Fibroblast of lung (primary cell): ENCODE measurements around the gene RFFL. TPM values are rescaled to one million over a fixed set of nuclear protein-coding genes. Genes with fewer than 3 reads are reported as not detected.
A peak's percentile ranks its signal among the peaks of the same experiment; 100 is the strongest.

Source experiments
- DNase-seq, 2 donors: peaks; one replicate each; pipeline versions ENCODE4 v3.0.0 to v3.0.0-alpha.2; 2010; ENCODE audit warnings: low read depth in 2 of 2
- H2AFZ ChIP-seq: 2 replicates; pipeline ENCODE4 v1.5.1; 2012; ENCODE audit warnings: low read length, control low read depth, inconsistent platforms
- H3K27ac ChIP-seq: 2 replicates; pipeline ENCODE4 v1.5.1; 2011; ENCODE audit warnings: low read length, control low read depth; ENCODE audit not compliant: insufficient read depth
- H3K27me3 ChIP-seq: 2 replicates; pipeline ENCODE4 v1.5.1; 2011; ENCODE audit warnings: mild to moderate bottlenecking, low read length; ENCODE audit not compliant: control insufficient read depth, insufficient read depth
- H3K36me3 ChIP-seq: 2 replicates; pipeline ENCODE4 v1.5.1; 2011; ENCODE audit warnings: low read length; ENCODE audit not compliant: control insufficient read depth, insufficient read depth
- H3K4me1 ChIP-seq: 2 replicates; pipeline ENCODE4 v1.5.1; 2011; ENCODE audit warnings: low read length; ENCODE audit not compliant: control insufficient read depth, insufficient read depth; ENCODE audit errors: extremely low read depth
- H3K4me2 ChIP-seq: 2 replicates; pipeline ENCODE4 v1.5.1; 2011; ENCODE audit warnings: low read length, control low read depth; ENCODE audit not compliant: insufficient read depth; ENCODE audit errors: extremely low read depth
- H3K4me3 ChIP-seq, 4 experiments: fragments of 200-600 bp in 1 of 4; sonication (generic) in 1 of 4; replicated peaks in 1 of 4; 2 replicates each; pipeline ENCODE4 v1.5.1; 2011 to 2016; ENCODE audit warnings: low read length in 4 of 4, low read depth in 3 of 4, mild to moderate bottlenecking in 3 of 4, control low read depth in 2 of 4, inconsistent platforms in 1 of 4, mixed read lengths in 1 of 4; ENCODE audit not compliant: insufficient read depth in 1 of 4; ENCODE audit errors: control extremely low read depth in 1 of 4
- H3K79me2 ChIP-seq: 2 replicates; pipeline ENCODE4 v1.5.1; 2012; ENCODE audit warnings: mild to moderate bottlenecking, low read length, inconsistent platforms; ENCODE audit not compliant: control insufficient read depth, insufficient read depth
- H3K9ac ChIP-seq: 2 replicates; pipeline ENCODE4 v1.5.1; 2011; ENCODE audit warnings: mild to moderate bottlenecking, low read length, control low read depth; ENCODE audit not compliant: insufficient read depth
- H3K9me3 ChIP-seq: 2 replicates; pipeline ENCODE4 v1.5.1; 2012; ENCODE audit warnings: low read depth, low read length; ENCODE audit not compliant: control insufficient read depth, insufficient read depth
- H4K20me1 ChIP-seq: 2 replicates; pipeline ENCODE4 v1.5.1; 2011; ENCODE audit warnings: low read length; ENCODE audit not compliant: control insufficient read depth, insufficient read depth; ENCODE audit errors: extremely low read depth
- EZH2 ChIP-seq: IDR thresholded peaks from 2 replicates; pipeline ENCODE4 v1.5.1; 2012; ENCODE audit warnings: low read length, control low read depth, mild to moderate bottlenecking; ENCODE audit errors: missing control alignments
- polyA plus RNA-seq, 2 donors: library from polyadenylated mRNA; depleted of rRNA in 1 of 2; stranded (reverse) in 1 of 2; unstranded in 1 of 2; fragments of >200 nt; gene quantifications; 2 replicates each; pipeline ENCODE4 v1.2.1, GENCODE V29; 2011 to 2012; ENCODE audit warnings: missing spikeins in 1 of 2
- total RNA-seq: library from RNA; depleted of rRNA; stranded (reverse); fragments of >200 nt; gene quantifications from 2 replicates; pipeline ENCODE4 v1.2.1, GENCODE V29; 2014
- TF ChIP-seq, protein P1 (sequence below), 2 donors: IDR thresholded peaks in 1 of 2; conservative IDR thresholded peaks in 1 of 2; 1 replicate in 1 of 2; 2 replicates in 1 of 2; pipeline ENCODE4 v1.5.1; 2011 to 2012; ENCODE audit warnings: low read length in 2 of 2, control low read depth in 1 of 2, inconsistent platforms in 1 of 2, low read depth in 1 of 2, mild to moderate bottlenecking in 1 of 2

The RFFL gene
- total and polyA plus RNA-seq, 2 donors (not counting 1 experiment from before 2014, with no cell fraction given): 10.1 to 15.9 TPM

DNA sequence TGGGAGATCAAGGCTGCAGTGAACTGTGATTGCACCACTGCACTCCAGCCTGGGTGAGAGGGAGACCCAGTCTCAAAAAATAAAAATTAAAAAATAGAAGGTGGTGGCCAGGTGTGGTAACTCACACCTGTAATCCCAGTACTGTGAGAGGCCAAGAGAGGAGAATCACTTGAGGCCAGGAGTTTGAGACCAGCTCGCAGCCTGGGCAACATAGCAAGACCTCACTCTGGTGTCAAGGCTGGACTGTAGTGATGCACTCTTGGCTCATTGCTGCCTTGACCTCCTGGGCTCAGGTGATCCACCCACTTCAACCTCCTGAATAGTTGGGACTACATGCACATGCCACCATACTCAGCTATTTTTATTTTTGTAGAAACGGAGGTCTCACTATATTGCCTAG is 13.3 kb downstream of the RFFL start:
- H3K4me1 ChIP-seq: peaks cover 7% of the 10 kb centered on the region
- H3K36me3 ChIP-seq: no peaks in the 10 kb centered on the region
- peaks cover 18% of the 10 kb centered on the region for H3K79me2 ChIP-seq
- no peak overlapping the region for H3K4me3 ChIP-seq
- H3K9me3 ChIP-seq: no peaks in the 10 kb centered on the region
- no peaks in the 10 kb centered on the region for H4K20me1 ChIP-seq
- no peak overlapping the region for H3K27ac ChIP-seq
- no peak overlapping the region for H3K4me2 ChIP-seq
- H3K27me3 ChIP-seq: no peaks in the 10 kb centered on the region
- no peak for DNase-seq
- TF ChIP-seq EZH2: no peak
- TF ChIP-seq, protein P1, sequence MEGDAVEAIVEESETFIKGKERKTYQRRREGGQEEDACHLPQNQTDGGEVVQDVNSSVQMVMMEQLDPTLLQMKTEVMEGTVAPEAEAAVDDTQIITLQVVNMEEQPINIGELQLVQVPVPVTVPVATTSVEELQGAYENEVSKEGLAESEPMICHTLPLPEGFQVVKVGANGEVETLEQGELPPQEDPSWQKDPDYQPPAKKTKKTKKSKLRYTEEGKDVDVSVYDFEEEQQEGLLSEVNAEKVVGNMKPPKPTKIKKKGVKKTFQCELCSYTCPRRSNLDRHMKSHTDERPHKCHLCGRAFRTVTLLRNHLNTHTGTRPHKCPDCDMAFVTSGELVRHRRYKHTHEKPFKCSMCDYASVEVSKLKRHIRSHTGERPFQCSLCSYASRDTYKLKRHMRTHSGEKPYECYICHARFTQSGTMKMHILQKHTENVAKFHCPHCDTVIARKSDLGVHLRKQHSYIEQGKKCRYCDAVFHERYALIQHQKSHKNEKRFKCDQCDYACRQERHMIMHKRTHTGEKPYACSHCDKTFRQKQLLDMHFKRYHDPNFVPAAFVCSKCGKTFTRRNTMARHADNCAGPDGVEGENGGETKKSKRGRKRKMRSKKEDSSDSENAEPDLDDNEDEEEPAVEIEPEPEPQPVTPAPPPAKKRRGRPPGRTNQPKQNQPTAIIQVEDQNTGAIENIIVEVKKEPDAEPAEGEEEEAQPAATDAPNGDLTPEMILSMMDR (conservative IDR thresholded peaks at IDR 0.05 in 1 of 2, IDR thresholded peaks at IDR 0.05 in 1 of 2; ENCODE audit: low read depth in 1 of 2, low read length in 2 of 2): no peak
- H2AFZ ChIP-seq: no peak overlapping the region
- no peak overlapping the region for H3K9ac ChIP-seq

DNA sequence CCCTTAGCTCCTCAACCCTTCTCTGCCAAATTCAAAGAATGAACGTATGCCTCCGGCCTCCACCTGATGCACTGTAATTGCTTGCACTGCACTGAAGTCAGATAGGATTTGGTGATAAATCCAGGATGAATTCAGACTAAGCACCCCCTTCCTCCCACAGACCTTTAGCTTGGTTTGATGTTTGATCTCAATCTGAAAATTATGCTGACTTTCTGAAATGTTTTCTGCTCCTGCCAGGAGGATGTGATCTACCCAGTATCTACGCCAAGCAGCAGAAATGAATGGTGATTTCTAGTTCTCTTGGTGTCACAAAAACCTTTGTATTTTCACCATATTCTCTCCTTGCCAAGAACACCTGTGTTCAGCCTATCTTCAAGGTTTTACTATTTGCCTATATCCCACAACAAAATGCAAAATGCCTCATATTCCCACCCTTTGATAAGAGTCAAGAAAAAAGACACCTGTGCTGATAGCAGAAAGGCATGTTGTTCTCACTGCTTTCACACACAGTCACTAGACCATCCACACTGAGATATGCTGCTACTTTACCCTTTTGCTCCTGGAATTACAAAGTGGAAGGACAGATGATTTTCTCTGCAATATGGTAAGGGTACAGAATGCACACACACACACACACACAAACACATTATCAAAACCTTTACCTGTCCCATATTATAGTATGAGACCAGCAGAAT is 14.7 kb downstream of the RFFL start:
- Histone ChIP-seq H3K36me3 (no peaks in the 10 kb centered on the region), H3K4me2 (no peak overlapping the region), H3K4me1 (peaks cover 7% of the 10 kb centered on the region), H3K27ac (no peak overlapping the region), H3K4me3 (no peak overlapping the region), H3K79me2 (peaks cover 18% of the 10 kb centered on the region), H2AFZ (no peak overlapping the region), H3K9ac (no peak overlapping the region), H4K20me1 (no peaks in the 10 kb centered on the region), H3K27me3 (no peaks in the 10 kb centered on the region), H3K9me3 (no peaks in the 10 kb centered on the region)
- TF ChIP-seq EZH2: no peak
- TF ChIP-seq, protein P1 (conservative IDR thresholded peaks at IDR 0.05 in 1 of 2, IDR thresholded peaks at IDR 0.05 in 1 of 2; ENCODE audit: low read depth in 1 of 2, low read length in 2 of 2): no peak
- DNase-seq: no peak

DNA sequence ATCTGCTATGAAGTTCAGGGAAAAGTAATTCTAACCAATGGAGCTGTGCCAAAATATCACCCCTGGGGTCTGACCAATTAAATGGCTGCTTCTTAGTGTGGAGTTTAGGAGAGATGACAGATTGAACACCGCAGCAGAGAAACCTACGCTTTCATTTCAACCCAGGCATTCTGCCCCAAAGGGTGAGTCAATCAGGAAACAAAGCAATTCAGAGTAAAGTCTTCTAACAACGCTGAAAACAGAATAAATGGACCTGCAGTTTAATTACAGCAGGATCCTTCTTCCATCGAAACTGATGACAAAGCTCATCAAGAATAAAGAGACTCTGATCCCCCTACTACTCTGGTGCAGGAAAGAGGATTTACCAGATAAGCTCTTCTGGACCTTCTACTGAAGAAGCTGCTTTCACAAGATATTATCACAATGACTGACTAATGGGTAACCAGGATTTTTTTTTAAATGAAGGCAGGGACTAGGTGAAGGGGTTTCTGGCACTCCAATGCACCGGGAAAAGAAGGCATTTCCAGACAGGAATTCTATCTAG is 16.7 kb downstream of the RFFL start:
- no peak overlapping the region for H3K27ac ChIP-seq
- peaks cover under 1% of the 10 kb centered on the region for H3K4me1 ChIP-seq
- peaks cover 18% of the 10 kb centered on the region for H3K79me2 ChIP-seq
- H4K20me1 ChIP-seq: no peaks in the 10 kb centered on the region
- H3K4me2 ChIP-seq: no peak overlapping the region
- no peak overlapping the region for H3K9ac ChIP-seq
- H3K4me3 ChIP-seq: no peak overlapping the region
- no peak for TF ChIP-seq EZH2
- TF ChIP-seq, protein P1 (conservative IDR thresholded peaks at IDR 0.05 in 1 of 2, IDR thresholded peaks at IDR 0.05 in 1 of 2; ENCODE audit: low read depth in 1 of 2, low read length in 2 of 2): no peak
- peak; percentile 30 to 91 for DNase-seq
- H2AFZ ChIP-seq: no peak overlapping the region
- H3K27me3 ChIP-seq: no peaks in the 10 kb centered on the region
- no peaks in the 10 kb centered on the region for H3K9me3 ChIP-seq
- no peaks in the 10 kb centered on the region for H3K36me3 ChIP-seq
